GM12878 (cell line): ENCODE data around the gene DPAGT1. TPM values are rescaled to one million over a fixed set of nuclear protein-coding genes. Genes with fewer than 3 reads are reported as not detected.

ENCODE experiments used
- ATAC-seq: fragments of 200-7000 bp; cut with Tn5 transposase; 3 replicates; pipeline ENCODE4 v1.9.1; 2020; ENCODE audit warnings: mild to moderate bottlenecking, moderate library complexity
- BruUV-seq: library from RNA; stranded (reverse); fragments of 400-500 nt; replicated peaks from 2 replicates; lab custom pipeline; 2021; lab: Mats Ljungman, UMichigan
- CTCF ChIA-PET: fragments of 300-600 bp; sonication (Branson Sonifier 250); formaldehyde crosslinking; extraction: SDS; loops from one replicate; lab custom pipeline; 2021; ENCODE audit warnings: inconsistent platforms; lab: Yijun Ruan, JAX
- POLR2A ChIA-PET: fragments of 350-600 bp; formaldehyde crosslinking; extraction: SDS; loops from one replicate; lab custom pipeline; 2021; ENCODE audit warnings: inconsistent platforms; lab: Charles Lee
- RAD21 ChIA-PET: fragments of 300-600 bp; sonication (Branson Sonifier 250); formaldehyde crosslinking; loops from one replicate; lab custom pipeline; 2023; ENCODE audit warnings: antibody characterized with exemption; ENCODE audit not compliant: unreplicated experiment; lab: Charles Lee
- SMC1A ChIA-PET: fragments of 300-600 bp; sonication (Branson Sonifier 250); formaldehyde crosslinking; loops from one replicate; lab custom pipeline; 2023; ENCODE audit not compliant: unreplicated experiment, uncharacterized antibody; lab: Charles Lee
- DNase-seq: peaks from one replicate; pipeline ENCODE4 v3.0.0-alpha.2; 2011; ENCODE audit warnings: low read depth, low spot score
- FAIRE-seq: peaks from 3 replicates; lab custom pipeline; 2011; peaks lifted over from hg19 to GRCh38; lab: Jason Lieb, UNC
- H2AFZ ChIP-seq: 2 replicates; pipeline ENCODE4 v1.6.0; 2011; ENCODE audit warnings: low read depth, low read length, control low read depth; ENCODE audit not compliant: control insufficient read depth
- H3K27ac ChIP-seq: 2 replicates; pipeline ENCODE4 v1.5.1; 2011; ENCODE audit warnings: control low read depth; ENCODE audit not compliant: control insufficient read depth, insufficient read depth
- H3K27me3 ChIP-seq, 2 experiments: replicated peaks in 1 of 2; 2 replicates each; pipeline versions ENCODE4 v1.6.0 to v1.6.1; 2011; ENCODE audit warnings: low read length in 1 of 2; ENCODE audit not compliant: control insufficient read depth in 2 of 2, insufficient read depth in 2 of 2
- H3K36me3 ChIP-seq, 2 experiments: 2 replicates each; pipeline ENCODE4 v1.5.1; 2011; ENCODE audit warnings: low read length in 1 of 2; ENCODE audit not compliant: control insufficient read depth in 2 of 2, insufficient read depth in 2 of 2
- H3K4me1 ChIP-seq: 2 replicates; pipeline ENCODE4 v1.6.1; 2011; ENCODE audit warnings: mild to moderate bottlenecking, low read length, moderate library complexity, mixed read lengths; ENCODE audit not compliant: control insufficient read depth, insufficient read depth
- H3K4me2 ChIP-seq: 2 replicates; pipeline ENCODE4 v1.6.0; 2011; ENCODE audit warnings: control low read depth; ENCODE audit not compliant: control insufficient read depth, insufficient read depth
- H3K4me3 ChIP-seq: fragments of 200-600 bp; sonication (generic); 2 replicates; pipeline ENCODE4 v1.5.1; 2016
- H3K79me2 ChIP-seq: 2 replicates; pipeline ENCODE4 v1.6.0; 2011; ENCODE audit warnings: low read length; ENCODE audit not compliant: control insufficient read depth, insufficient read depth
- H3K9ac ChIP-seq: 2 replicates; pipeline ENCODE4 v1.8.0; 2011; ENCODE audit warnings: low read length, control low read depth, mixed read lengths; ENCODE audit not compliant: control insufficient read depth, insufficient read depth
- H3K9me3 ChIP-seq: replicated peaks from 3 replicates; pipeline ENCODE4 v1.5.1; 2011; ENCODE audit warnings: mild to moderate bottlenecking, low read length; ENCODE audit not compliant: control insufficient read depth, insufficient read depth
- H4K20me1 ChIP-seq: 2 replicates; pipeline ENCODE4 v1.6.0; 2011; ENCODE audit not compliant: control insufficient read depth, insufficient read depth
- BCL11A ChIP-seq: IDR thresholded peaks from 2 replicates; pipeline ENCODE4 v1.6.1; 2011; ENCODE audit warnings: low read depth, low read length
- BRCA1 ChIP-seq: IDR thresholded peaks from 2 replicates; pipeline ENCODE4 v1.6.1; 2011; ENCODE audit warnings: low read depth, low read length, improper control_type of control experiment
- CHD1 ChIP-seq: IDR thresholded peaks from 2 replicates; pipeline ENCODE4 v1.6.1; 2012; ENCODE audit warnings: low read depth, low read length, improper control_type of control experiment
- CHD4 ChIP-seq: fragments of 200-600 bp; sonication (generic); IDR thresholded peaks from 2 replicates; pipeline ENCODE4 v1.6.1; 2016; ENCODE audit warnings: mild to moderate bottlenecking
- CREM ChIP-seq: IDR thresholded peaks from 2 replicates; pipeline ENCODE4 v1.6.1; 2014; ENCODE audit warnings: antibody characterized with exemption, low read depth
- ESRRA ChIP-seq: IDR thresholded peaks from 2 replicates; pipeline ENCODE4 v1.6.1; 2012; ENCODE audit warnings: mild to moderate bottlenecking, low read length, improper control_type of control experiment
- FOXK2 ChIP-seq: fragments of 450-650 bp; IDR thresholded peaks from 2 replicates; pipeline ENCODE4 v1.6.1; 2017; ENCODE audit warnings: mild to moderate bottlenecking, moderate library complexity
- FOXM1 ChIP-seq: IDR thresholded peaks from 2 replicates; pipeline ENCODE4 v1.6.1; 2012; ENCODE audit warnings: low read depth, mild to moderate bottlenecking, inconsistent platforms, low read length, moderate library complexity
- IKZF1 ChIP-seq: fragments of 450-650 bp; conservative IDR thresholded peaks from 2 replicates; pipeline ENCODE4 v1.6.1; 2017; ENCODE audit warnings: antibody characterized with exemption, mild to moderate bottlenecking
- NFYA ChIP-seq: IDR thresholded peaks from 2 replicates; pipeline ENCODE4 v1.6.1; 2011; ENCODE audit warnings: low read depth, mild to moderate bottlenecking, low read length, improper control_type of control experiment, borderline replicate concordance
- NR2C2 ChIP-seq: IDR thresholded peaks from 2 replicates; pipeline ENCODE4 v1.6.1; 2011; ENCODE audit warnings: borderline replicate concordance, low read depth; ENCODE audit not compliant: control insufficient read depth, insufficient read length
- RB1 ChIP-seq: fragments of 450-650 bp; formaldehyde crosslinking; IDR thresholded peaks from 2 replicates; pipeline ENCODE4 v1.6.1; 2017; ENCODE audit warnings: mild to moderate bottlenecking, borderline replicate concordance
- RFX5 ChIP-seq: IDR thresholded peaks from 2 replicates; pipeline ENCODE4 v1.6.1; 2011; ENCODE audit warnings: low read depth, low read length, improper control_type of control experiment
- SIN3A ChIP-seq: IDR thresholded peaks from 2 replicates; pipeline ENCODE4 v1.6.1; 2012; ENCODE audit warnings: low read depth, low read length, improper control_type of control experiment
- SREBF1 ChIP-seq: IDR thresholded peaks from 2 replicates; pipeline ENCODE4 v1.6.1; 2012; ENCODE audit warnings: mild to moderate bottlenecking, low read length
- SRF ChIP-seq, 2 experiments: IDR thresholded peaks; 2 replicates each; pipeline ENCODE4 v1.6.1; 2011; ENCODE audit warnings: low read depth in 2 of 2, low read length in 2 of 2, mild to moderate bottlenecking in 1 of 2, moderate library complexity in 1 of 2
- WRNIP1 ChIP-seq: IDR thresholded peaks from 2 replicates; pipeline ENCODE4 v1.6.1; 2011; ENCODE audit warnings: low read depth, low read length, improper control_type of control experiment, borderline replicate concordance
- ZNF622 ChIP-seq: fragments of 450-650 bp; IDR thresholded peaks from 2 replicates; pipeline ENCODE4 v1.6.1; 2017; ENCODE audit warnings: mild to moderate bottlenecking, inconsistent platforms
- WGBS: methylation state at CpG from one replicate; pipeline ENCODE4 v1.1.6; 2016; ENCODE audit warnings: low lambda C conversion rate; ENCODE audit not compliant: insufficient replicate concordance, insufficient coverage; ENCODE audit errors: missing lambda C conversion rate; 5-methylcytosine and 5-hydroxymethylcytosine counted together
- in situ Hi-C: fragments of 300-500 bp; cut with MboI; formaldehyde crosslinking; loops from 9 replicates; pipeline ENCODE4 v1.14.3; 2018; ENCODE audit warnings: mixed read lengths
- intact Hi-C: fragments of 100-400 bp; cut with micrococcal nuclease; formaldehyde crosslinking; loops from one replicate; pipeline ENCODE4 v1.14.2; 2022; ENCODE audit not compliant: unreplicated experiment
- polyA plus RNA-seq, 11 experiments: library from polyadenylated mRNA; depleted of rRNA in 4 of 11; unstranded in 6 of 11; stranded (reverse) in 5 of 11; fragments of >200 nt; fragmentation: Nextera tagmentation in 4 of 11; fragmentation: Illumina TruSeq in 1 of 11; extraction: Ambion mirVana in 4 of 11; extraction: Trizol in 1 of 11; gene quantifications; 1 replicate in 1 of 11; 2 replicates in 10 of 11; pipeline versions ENCODE4 v1.2.1 to v1.2.3, GENCODE V29; 2011 to 2016; ENCODE audit warnings: inconsistent platforms in 2 of 11, missing spikeins in 2 of 11, low read depth in 1 of 11
- total RNA-seq, 4 experiments: library from RNA; depleted of rRNA in 3 of 4; stranded (reverse); fragments of >200 nt in 3 of 4; fragmentation: Illumina TruSeq in 1 of 4; extraction: Trizol in 1 of 4; gene quantifications; 2 replicates each; pipeline versions ENCODE4 v1.2.1 to v1.2.3, GENCODE V29; 2013 to 2021
- TF ChIP-seq, protein P1 (sequence below), 3 experiments: IDR thresholded peaks in 2 of 3; conservative IDR thresholded peaks in 1 of 3; 2 replicates each; pipeline ENCODE4 v1.5.1; 2011; ENCODE audit warnings: low read depth in 3 of 3, low read length in 3 of 3, mild to moderate bottlenecking in 3 of 3, control low read depth in 2 of 3, moderate library complexity in 2 of 3, inconsistent platforms in 1 of 3, mixed read lengths in 1 of 3; ENCODE audit not compliant: control insufficient read depth in 2 of 3, insufficient read depth in 1 of 3; ENCODE audit errors: extremely low read depth in 1 of 3
- TF ChIP-seq, protein P2 (sequence below): fragments of 450-650 bp; conservative IDR thresholded peaks from 2 replicates; pipeline ENCODE4 v1.6.1; 2017; ENCODE audit warnings: mild to moderate bottlenecking, moderate library complexity
- TF ChIP-seq, protein P3 (sequence below): fragments of 450-650 bp; IDR thresholded peaks from 2 replicates; pipeline ENCODE4 v1.6.1; 2016; ENCODE audit warnings: mild to moderate bottlenecking

The DPAGT1 gene
- total and polyA plus RNA-seq, 10 of the 15 experiments (the other 5 are each of a cell fraction or from before 2014, with no cell fraction given), result 20.5 to 95.6 (median 54.3) TPM

DNA sequence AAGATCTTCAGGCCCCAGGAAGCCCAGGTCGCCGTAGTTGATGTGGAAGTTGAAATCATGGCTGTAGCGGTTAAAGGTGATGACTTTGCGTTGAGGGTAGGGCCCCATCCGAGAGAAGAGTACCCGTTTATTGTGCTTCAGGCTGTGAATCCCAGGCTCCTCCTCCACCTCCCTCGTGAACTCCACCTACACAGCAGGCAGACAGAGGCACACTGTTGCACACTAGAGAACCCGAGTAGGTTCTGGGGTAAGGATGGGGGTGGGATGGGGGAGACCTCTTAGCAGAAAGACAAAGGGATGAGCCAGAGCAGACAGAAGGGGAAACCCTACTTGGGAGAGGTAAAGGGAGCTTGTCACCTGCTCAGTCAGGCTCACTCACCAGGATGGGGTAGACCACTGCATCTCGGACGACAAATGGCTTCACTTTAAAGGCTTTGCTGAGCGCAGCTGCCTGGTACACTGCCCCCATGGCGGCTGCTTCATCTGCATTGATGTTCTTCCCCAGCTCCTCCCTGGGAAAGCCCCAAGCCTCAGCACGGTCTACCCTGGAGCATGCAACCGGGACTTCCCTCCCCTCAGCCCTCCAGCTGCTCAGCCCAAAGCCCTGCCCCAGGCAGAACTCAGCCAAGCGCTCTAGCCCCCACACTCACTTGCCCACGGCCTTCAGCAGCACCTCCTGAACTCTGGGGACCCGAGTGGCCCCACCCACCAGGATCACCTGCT, 50.1 kb downstream of the DPAGT1 start (continued):
- TF ChIP-seq NR2C2, result no peak
- TF ChIP-seq CHD4, result no peak
- TF ChIP-seq ESRRA, result no peak
- TF ChIP-seq SREBF1, result no peak
- no peak for TF ChIP-seq BRCA1
- no peak; the same call in 1 of the 2 replicates for TF ChIP-seq SIN3A
- TF ChIP-seq, protein P1, sequence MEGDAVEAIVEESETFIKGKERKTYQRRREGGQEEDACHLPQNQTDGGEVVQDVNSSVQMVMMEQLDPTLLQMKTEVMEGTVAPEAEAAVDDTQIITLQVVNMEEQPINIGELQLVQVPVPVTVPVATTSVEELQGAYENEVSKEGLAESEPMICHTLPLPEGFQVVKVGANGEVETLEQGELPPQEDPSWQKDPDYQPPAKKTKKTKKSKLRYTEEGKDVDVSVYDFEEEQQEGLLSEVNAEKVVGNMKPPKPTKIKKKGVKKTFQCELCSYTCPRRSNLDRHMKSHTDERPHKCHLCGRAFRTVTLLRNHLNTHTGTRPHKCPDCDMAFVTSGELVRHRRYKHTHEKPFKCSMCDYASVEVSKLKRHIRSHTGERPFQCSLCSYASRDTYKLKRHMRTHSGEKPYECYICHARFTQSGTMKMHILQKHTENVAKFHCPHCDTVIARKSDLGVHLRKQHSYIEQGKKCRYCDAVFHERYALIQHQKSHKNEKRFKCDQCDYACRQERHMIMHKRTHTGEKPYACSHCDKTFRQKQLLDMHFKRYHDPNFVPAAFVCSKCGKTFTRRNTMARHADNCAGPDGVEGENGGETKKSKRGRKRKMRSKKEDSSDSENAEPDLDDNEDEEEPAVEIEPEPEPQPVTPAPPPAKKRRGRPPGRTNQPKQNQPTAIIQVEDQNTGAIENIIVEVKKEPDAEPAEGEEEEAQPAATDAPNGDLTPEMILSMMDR (IDR thresholded peaks at IDR 0.05 in 2 of 3, conservative IDR thresholded peaks at IDR 0.05 in 1 of 3; ENCODE audit: control insufficient read depth in 2 of 3, extremely low read depth in 1 of 3, insufficient read depth in 1 of 3, low read depth in 3 of 3, low read length in 3 of 3), result no peak
- no peak for TF ChIP-seq NFYA

DNA sequence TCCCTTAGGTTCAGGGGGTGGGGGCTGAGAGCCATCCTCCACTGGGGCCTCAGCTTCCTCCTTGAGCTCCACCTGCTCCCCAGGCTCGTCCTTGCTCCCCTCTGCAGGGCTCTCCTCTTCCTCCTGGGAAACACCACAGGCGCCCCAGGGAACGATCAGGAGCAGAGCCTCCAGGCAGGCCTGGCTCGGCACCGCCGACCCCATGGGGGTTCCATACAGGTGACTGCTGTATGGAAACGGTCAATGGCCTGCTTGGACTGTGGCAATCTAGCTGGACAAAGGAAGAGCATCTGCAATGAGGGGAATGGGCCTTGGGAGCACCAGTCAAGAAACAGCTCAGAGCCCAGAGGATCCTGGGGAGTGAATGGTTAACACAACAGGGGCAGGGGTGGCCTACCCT, 52.6 kb downstream of the DPAGT1 start:
- DNase-seq, result no peak
- POLR2A ChIA-PET, result interaction anchor here (1.1 to 2.5 kb wide), 2 partner anchors 7 to 19 kb away, joined by 3 to 10 read pairs; partner anchors contain the start of gene VPS11
- FAIRE-seq, result no peak
- Histone ChIP-seq H3K9ac (no peak overlapping the region), H3K79me2 (peaks cover 11% of the 10 kb centered on the region), H2AFZ (no peak overlapping the region), H4K20me1 (no peaks in the 10 kb centered on the region), H3K9me3 (no peaks in the 10 kb centered on the region), H3K27ac (no peak overlapping the region), H3K36me3 (peaks cover 47 to 48% of the 10 kb centered on the region in 2 experiments), H3K4me1 (peaks cover 24% of the 10 kb centered on the region), H3K4me2 (no peak overlapping the region), H3K4me3 (no peak overlapping the region), H3K27me3 (no peaks in the 10 kb centered on the region)
- SMC1A ChIA-PET, result no interaction called here
- RAD21 ChIA-PET, result no interaction called here
- in situ Hi-C loops (no loop called here), intact Hi-C loops (no loop called here)
- no peak for ATAC-seq
- CTCF ChIA-PET, result no interaction called here
- WGBS, result 86% methylated on average over 7 of the region's 7 CpGs
- BruUV-seq, result no TSS peak
- TF ChIP-seq SRF (IDR thresholded peaks at IDR 0.05; ENCODE audit: low read depth in 2 of 2, low read length in 2 of 2) (no peak), FOXM1 (no peak), WRNIP1 (no peak), ZNF622 (no peak), FOXK2 (no peak), CREM (no peak), BCL11A (no peak), RFX5 (no peak), CHD1 (no peak), IKZF1 (no peak), RB1 (no peak)
- TF ChIP-seq, protein P2, sequence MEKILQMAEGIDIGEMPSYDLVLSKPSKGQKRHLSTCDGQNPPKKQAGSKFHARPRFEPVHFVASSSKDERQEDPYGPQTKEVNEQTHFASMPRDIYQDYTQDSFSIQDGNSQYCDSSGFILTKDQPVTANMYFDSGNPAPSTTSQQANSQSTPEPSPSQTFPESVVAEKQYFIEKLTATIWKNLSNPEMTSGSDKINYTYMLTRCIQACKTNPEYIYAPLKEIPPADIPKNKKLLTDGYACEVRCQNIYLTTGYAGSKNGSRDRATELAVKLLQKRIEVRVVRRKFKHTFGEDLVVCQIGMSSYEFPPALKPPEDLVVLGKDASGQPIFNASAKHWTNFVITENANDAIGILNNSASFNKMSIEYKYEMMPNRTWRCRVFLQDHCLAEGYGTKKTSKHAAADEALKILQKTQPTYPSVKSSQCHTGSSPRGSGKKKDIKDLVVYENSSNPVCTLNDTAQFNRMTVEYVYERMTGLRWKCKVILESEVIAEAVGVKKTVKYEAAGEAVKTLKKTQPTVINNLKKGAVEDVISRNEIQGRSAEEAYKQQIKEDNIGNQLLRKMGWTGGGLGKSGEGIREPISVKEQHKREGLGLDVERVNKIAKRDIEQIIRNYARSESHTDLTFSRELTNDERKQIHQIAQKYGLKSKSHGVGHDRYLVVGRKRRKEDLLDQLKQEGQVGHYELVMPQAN, result no peak
- TF ChIP-seq, protein P3, sequence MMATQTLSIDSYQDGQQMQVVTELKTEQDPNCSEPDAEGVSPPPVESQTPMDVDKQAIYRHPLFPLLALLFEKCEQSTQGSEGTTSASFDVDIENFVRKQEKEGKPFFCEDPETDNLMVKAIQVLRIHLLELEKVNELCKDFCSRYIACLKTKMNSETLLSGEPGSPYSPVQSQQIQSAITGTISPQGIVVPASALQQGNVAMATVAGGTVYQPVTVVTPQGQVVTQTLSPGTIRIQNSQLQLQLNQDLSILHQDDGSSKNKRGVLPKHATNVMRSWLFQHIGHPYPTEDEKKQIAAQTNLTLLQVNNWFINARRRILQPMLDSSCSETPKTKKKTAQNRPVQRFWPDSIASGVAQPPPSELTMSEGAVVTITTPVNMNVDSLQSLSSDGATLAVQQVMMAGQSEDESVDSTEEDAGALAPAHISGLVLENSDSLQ, result no peak
